GF-D8 (cell line): ENCODE data around the gene FXYD6.

Source experiments
- DNase-seq: peaks from one replicate; lab custom pipeline; 2025; lab: John Stamatoyannopoulos, UW

FXYD6 gene

DNA sequence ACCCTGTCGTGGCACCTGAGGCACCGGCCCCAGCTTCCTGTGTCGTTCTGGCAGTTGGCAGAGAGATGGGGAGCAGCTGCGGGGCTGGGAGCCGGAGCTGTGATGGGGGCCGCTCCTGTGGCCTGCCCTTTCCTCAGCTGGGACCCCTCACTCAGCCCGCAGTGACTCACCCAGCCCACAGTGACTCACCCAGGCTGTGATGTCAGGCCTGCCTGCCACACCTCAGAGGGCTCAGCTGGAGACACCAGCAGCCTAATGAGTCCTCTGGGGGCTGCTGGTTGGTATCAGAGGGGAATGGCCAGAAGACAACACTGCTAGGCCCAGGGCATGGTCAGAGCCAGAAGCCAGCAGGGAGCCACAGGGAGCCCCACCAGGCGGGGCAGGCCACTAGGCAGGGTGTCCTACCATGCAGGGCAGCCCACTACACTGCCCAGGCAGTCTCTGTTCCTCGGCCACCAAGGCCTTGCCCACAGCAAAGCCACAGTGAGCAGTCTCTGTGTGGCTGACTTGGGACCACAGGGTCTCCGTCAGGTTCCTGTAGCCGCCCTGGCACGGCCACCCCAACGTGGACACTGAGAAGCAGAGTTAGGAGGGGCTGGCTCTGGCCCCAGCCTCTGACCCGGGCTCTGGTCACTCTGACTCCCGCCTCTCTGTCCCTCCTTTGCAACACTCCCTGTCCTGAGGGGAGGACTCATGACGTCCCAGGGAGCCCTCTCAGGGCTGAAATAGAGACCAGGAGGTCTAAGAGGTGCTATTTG, 47.7 kb downstream of the FXYD6 start:
- DNase-seq, result no peak

GRCh38 chr11:117827521-117828511, 48.6 kb downstream of the FXYD6 start:
- no peak for DNase-seq

GRCh38 chr11:117826832-117827231, 49.6 kb downstream of the FXYD6 start:
- no peak for DNase-seq

DNA sequence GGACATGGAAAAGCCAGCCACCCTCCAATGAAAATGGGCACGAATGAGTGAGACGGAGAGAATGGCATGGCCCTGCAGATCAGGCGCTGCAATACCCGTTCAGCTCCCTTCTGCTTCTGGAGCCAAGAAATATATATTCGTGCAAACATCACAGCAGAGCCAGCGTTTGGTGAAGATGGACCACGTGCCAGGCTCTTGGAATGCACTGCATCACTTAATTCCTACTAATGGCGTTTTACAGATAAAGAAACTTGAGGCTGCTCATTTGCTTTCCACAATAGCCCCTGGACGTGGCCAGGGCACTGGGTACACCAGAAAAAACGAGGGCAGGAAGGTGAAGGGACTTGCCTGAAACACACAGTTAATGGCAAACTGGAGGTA, 50.3 kb downstream of the FXYD6 start:
- no peak for DNase-seq

DNA sequence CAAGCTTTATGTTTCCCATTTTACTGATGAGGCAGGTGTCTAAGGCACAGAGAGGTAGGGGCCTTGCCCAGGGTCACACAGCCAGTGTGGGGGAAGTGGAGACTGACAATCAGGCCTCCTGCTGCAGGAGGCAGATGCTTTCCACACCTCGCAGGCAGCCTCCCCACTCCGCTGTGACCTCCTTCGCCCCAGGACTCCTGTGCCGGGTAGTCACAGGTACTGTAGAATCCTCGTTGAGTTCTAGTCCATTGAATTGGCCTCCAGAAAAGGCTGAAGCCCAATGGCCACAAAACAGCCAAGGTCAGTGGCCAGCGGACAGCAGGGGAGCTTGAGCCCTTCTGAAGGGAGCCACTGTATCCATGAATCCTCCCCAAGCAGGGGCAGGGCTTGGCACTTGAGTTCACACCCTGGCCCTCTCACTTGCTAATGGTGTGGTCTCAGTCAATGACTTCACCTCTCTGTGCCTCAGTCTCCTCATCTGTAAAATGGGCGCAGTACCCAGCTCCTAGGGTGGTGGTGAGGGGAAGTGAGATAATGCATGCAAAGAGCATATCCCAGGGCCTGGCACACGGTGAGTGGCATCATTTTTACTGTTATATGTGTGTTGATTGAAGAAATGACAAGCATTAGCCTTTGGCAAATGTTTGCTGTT, 50.8 kb downstream of the FXYD6 start:
- DNase-seq, result no peak

DNA sequence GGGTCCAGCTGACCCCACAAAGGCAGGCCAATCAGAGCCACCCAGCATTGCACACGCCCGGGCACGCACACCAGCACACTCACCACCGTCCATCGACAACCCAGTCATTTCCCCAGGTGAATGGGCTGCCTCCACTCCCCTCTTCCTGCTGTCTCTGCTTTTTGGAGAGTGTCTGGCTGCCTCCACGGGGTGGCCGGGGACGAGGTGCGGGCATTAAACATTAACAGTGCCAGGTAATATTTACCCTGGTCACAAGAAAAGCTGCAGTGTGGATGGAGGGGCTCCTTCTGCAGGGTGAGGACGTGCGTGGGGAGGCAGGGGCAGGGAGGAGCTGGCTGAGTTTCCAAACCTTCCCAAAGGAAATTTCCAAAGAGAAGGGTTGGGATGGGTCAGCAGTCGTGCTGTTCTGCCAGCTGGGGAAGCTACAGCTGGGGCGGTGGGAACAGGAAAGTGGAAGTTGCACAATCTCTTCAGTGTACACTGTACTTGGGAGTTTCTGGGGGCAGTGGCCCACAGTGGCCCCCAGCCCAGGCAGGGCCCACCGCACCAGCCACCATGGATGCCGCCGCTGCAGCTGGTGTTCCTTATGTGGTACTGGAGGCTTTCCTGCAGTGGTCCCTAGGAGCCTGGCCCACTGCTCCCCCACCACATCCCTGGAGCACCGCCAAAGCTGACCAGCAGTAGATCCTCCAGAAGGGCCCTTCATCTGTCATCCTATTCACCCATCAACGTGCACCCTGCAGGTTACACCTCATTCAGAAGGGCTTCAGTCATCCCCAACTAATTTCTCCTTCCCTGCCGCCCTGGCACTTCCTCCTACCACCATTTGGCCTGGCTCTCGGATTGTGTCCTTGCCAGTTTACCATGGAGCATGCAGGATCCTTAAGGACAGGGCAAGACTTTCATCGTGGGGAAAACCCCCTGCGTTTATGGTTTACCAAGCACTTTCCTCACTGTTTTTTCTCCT, 51.6 kb downstream of the FXYD6 start, which contains the start of gene FXYD2:
Gene FXYD2 (minus strand): TSS at position 174 of the 967 bp plus-strand sequence. CDS start 66 bp downstream, at position 108.
- no peak for DNase-seq

DNA sequence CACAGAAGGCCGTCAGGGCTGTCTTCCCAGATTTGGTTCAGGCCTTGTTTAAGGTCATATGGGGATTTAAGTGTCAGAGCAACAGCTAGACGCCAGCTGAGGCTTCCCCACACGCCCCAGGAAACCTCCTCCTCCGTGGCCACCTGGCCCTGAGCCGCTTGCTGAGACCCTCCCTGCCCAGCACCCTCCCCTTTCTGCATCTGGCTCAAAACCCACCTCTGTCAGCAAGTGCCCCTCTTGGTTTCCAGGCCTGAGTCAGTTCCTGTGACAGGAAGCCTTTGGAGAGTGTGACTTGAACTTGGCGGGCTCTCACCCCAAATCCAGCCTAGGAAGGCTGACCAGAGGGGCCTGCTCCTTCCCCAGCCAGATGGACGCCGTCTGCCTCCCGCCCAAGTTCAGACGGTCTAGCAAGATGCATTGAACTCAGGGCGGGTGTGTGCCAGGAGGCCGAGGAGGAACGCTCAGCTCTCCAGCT, 52.5 kb downstream of the FXYD6 start:
- no peak for DNase-seq

DNA sequence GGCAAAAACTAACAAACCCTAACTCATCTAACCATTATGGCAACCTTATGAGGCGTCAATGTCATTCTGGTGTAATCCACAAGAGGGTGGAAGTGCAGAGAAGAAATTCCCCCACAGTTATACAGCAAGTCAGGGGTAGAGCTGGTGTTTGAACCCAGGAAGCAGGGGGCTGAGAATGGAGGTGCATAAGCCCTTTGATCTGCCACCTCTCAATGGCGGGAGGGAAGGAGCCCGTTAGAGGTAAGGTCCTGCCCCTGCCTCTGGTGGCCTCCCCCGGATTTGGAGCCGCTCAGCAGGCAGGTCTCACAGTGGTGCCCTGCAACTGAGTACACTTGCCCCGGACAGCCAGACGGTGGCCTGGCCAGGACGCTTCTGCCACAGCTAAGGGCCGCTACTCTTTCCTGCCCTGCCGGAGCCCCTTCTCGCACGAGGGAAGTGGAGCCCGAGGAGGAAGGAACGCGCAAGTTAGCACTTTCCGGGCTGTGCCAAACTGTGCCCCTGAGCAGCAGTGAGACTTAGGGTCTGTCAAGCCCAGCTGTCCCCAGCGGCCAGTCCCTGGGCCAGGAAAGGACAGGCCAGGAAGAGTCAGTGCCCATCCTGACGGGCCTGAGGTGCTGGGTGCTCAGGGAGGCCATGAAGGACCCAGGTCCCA, 53.0 kb downstream of the FXYD6 start:
- peak; percentile 50 for DNase-seq

DNA sequence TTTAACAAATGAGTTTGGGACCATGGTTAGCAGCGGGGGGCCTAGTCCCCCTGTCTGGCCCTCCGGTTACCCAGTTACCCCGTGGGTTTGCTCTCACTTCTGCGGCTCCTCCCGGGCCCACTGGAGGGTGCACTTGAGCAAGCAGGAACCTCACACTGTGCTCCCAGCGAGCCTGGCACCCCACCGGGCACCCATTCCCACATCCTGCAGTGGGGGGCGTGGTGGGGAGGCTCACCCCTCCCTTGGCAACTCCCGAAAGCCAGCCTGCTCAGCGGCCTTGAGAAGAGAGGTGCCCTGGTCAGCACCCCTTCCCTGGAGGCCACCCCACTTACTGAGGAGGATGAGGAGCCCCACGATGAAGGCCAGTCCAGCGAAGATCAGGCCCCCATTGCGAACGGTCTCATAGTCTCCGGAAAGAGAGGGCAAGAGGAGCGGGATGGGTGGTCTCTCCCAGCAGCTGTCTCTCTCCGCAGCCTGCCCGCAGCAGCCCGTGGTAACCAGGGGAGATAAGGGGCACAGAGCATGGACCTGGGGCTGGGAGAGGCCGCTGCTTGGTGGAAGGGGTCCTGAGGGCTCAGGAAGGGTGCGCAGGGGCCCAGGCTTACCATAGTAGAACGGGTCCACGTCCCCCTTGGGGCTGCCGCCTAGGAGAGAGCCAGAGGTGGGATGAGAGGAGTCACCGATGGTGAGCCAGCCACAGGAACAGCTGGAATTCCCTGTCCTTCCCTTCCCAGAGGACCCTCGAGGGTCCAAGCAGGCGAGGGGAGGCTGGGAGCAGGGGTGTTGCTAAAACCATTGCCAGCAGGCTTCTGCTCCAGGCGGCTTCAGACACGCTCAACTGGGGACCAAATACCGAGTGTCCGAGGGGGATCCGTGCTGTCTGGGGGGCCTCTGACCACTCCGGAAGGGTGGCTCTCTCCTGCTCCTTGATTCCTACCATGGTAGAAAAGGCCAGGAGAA, 54.1 kb downstream of the FXYD6 start:
- DNase-seq, result no peak

DNA sequence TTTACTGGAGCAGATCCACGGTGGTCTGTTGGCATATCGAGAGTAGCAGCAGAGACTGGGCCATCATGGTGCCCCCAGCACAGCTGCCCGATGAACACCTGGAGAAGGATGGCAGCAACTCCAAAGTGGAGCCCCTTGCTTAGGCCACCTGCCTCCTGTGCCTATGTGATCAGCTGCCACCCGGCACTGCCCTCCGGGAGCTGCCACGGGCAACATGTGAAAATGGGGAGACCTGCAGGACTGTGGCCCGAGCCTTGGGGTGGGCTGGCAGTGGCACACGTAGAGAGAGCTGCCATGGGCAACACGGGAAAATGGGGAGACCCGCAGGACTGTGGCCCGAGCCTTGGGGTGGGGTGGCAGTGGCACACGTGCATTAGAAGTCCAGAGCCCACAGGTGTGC, 55.0 kb downstream of the FXYD6 start:
- no peak for DNase-seq

GRCh38 chr11:117820516-117820915, 55.9 kb downstream of the FXYD6 start:
- DNase-seq, result no peak

GRCh38 chr11:117820071-117820470, 56.4 kb downstream of the FXYD6 start:
- no peak for DNase-seq

DNA sequence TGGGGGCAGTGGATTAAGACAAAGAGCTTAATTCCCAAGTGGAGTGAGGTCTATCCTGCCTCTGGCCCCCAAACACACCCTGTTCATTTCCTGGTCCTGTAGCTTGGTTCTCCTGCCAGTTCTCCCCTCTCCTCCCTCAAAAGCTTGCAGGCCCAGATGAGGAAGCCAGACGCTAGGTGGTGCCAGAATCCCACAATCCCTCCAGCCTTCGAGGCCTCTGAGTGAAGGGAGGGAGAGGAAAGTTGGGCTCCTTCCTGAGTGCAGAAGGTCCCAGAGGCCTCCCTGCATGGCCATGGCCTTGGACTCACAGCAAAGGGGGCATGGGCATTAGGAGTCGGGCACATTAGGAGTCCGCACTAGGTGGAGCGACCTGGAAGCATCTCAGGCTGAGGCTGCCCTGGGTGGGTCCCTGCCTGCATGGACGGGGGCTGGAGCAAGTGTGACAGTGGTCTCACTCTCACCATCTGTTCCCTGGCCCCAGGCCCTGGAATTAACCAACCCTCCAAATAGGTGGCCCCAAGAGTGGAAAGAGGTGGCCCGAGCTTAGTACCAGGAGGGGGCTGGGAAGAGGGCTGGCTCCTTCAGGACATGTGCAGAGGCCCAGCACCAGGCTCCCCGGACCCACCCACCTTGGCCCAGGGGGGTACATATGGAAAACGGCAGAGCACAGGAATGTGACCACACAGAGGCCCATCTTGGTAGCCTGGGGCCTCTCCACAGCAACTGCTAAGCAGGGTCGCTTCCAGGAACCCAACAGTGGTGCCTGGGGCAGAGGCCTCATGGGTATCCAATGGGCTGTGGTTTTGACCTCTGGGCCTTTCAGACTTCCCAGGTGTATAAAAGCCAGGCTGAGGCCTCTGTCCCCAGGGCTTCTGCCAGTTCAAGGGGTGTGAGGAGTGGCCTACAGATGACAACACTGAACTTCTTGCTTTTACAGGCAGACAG, 57.1 kb downstream of the FXYD6 start:
- peak; percentile 64 for DNase-seq

- DNase-seq, result no peak
Observed at GRCh38 chr11:117818041-117818873, 58.2 kb downstream of the FXYD6 start.

- DNase-seq, result peak; percentile 45
Observed at GRCh38 chr11:117817368-117818040, 59.0 kb downstream of the FXYD6 start.

DNA sequence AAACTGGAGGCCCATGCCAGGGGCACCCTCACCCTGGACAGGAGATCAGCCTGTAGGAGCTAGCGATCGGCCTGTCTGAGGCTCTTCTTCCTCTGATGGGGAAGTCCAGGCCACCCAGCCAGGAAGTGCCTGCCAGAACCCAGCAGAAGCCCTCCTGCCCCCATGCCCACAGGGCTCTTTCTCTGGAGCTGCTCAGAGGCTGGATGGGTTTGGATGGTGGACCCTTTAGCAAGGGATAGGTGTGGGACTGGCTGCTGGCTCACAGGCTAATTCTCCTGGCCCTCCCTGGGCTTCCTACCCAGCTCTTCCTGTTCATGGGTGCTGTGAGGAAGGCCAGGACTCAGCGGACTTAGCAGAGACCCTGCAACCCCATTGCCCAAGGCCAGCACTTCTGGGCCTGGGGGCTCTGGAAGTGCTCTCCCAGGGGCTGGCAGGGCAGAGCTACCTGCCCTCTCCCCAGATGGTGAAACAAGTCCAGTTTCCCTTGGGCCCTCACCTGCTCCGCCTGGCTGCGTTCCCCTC, 59.6 kb downstream of the FXYD6 start:
- DNase-seq, result no peak
